NB4 (cell line): ENCODE data around the gene SLC35F6.
"Not testable (repeated sequence)": the region's sequence is repeated elsewhere in the genome, so short reads cannot be mapped to it uniquely, and the experiment has no call there.

ENCODE experiments used
- POLR2A ChIP-seq: IDR thresholded peaks from 2 replicates; pipeline ENCODE4 v1.6.1; 2011; ENCODE audit warnings: mild to moderate bottlenecking; ENCODE audit not compliant: insufficient read length; ENCODE audit errors: extremely low read depth
- TF ChIP-seq, protein P1 (sequence below): IDR thresholded peaks from one replicate; pipeline ENCODE4 v1.5.1; 2012; ENCODE audit warnings: low read depth, low read length

DNA sequence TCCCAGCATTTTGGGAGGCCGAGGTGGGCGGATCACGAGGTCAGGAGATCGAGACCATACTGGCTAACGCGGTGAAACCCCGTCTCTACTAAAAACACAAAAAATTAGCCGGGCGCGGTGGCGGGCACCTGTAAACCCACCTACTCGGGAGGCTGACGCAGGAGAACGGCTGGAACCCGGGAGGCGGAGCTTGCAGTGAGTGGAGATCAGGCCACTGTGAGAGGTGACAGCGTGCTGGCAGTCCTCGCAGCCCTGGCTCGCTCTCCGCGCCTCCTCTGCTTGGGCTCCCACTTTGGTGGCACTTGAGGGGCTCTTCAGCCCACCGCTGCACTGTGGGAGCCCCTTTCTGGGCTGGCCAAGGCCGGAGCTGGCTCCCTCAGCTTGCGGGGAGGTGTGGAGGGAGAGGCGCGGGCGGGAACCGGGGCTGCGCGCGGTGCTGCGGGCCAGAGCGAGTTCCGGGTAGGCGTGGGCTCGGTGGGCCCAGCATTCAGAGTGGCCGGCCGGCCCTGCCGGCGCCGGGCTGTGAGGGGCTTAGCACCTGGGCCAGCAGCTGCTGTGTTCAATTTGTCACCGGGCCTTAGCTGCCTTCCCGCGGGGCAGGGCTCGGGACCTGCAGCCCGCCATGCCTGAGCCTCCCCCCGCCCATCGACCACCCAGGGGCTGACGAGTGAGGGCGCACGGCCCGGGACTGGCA, 50.1 kb downstream of the SLC35F6 start:
- TF ChIP-seq POLR2A: not testable (repeated sequence)
- TF ChIP-seq, protein P1, sequence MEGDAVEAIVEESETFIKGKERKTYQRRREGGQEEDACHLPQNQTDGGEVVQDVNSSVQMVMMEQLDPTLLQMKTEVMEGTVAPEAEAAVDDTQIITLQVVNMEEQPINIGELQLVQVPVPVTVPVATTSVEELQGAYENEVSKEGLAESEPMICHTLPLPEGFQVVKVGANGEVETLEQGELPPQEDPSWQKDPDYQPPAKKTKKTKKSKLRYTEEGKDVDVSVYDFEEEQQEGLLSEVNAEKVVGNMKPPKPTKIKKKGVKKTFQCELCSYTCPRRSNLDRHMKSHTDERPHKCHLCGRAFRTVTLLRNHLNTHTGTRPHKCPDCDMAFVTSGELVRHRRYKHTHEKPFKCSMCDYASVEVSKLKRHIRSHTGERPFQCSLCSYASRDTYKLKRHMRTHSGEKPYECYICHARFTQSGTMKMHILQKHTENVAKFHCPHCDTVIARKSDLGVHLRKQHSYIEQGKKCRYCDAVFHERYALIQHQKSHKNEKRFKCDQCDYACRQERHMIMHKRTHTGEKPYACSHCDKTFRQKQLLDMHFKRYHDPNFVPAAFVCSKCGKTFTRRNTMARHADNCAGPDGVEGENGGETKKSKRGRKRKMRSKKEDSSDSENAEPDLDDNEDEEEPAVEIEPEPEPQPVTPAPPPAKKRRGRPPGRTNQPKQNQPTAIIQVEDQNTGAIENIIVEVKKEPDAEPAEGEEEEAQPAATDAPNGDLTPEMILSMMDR: not testable (repeated sequence)
